Bronchial smooth muscle cell (primary cell): ENCODE measurements around the gene PNMA1. TPM values are rescaled to one million over a fixed set of nuclear protein-coding genes. Genes with fewer than 3 reads are reported as not detected.

Experiments used
- total RNA-seq: library from RNA; depleted of rRNA; stranded (reverse); fragments of >200 nt; gene quantifications from 2 replicates; pipeline ENCODE4 v1.2.1, GENCODE V29; 2014

Gene PNMA1, protein sequence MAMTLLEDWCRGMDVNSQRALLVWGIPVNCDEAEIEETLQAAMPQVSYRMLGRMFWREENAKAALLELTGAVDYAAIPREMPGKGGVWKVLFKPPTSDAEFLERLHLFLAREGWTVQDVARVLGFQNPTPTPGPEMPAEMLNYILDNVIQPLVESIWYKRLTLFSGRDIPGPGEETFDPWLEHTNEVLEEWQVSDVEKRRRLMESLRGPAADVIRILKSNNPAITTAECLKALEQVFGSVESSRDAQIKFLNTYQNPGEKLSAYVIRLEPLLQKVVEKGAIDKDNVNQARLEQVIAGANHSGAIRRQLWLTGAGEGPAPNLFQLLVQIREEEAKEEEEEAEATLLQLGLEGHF
- 9.2 and 13.7 TPM in 2 replicates for total RNA-seq

GRCh38 chr14:73713803-73714655 is at the start of gene PNMA1:
Gene PNMA1 (minus strand): TSS chr14:73714384. CDS start chr14:73713639, 745 bp downstream.

Other genes starting within 250 kb of the PNMA1 start
- gene RIOX1, start 223.5 kb downstream of the PNMA1 start, total RNA-seq: 9.5 and 10.8 TPM in 2 replicates
- gene ACOT1, start 177.2 kb downstream of the PNMA1 start, total RNA-seq: 2.7 and 6.0 TPM in 2 replicates
- under 0.01 and 0.09 TPM in 2 replicates for gene HEATR4, start 155.4 kb downstream of the PNMA1 start, total RNA-seq
- gene ACOT2, start 145.2 kb downstream of the PNMA1 start, total RNA-seq: 19.3 and 35.3 TPM in 2 replicates
- 0.26 and 0.32 TPM in 2 replicates for gene ACOT4, start 122.5 kb downstream of the PNMA1 start, total RNA-seq
- not detected in 2 replicates for gene ACOT6, start 101.9 kb downstream of the PNMA1 start, total RNA-seq
- 4.8 and 5.4 TPM in 2 replicates for gene DNAL1, start 69.4 kb downstream of the PNMA1 start, total RNA-seq
- gene PTGR2, start 137.4 kb upstream of the PNMA1 start, total RNA-seq: 5.7 and 5.9 TPM in 2 replicates
- gene ZNF410, start 172.5 kb upstream of the PNMA1 start, total RNA-seq: 49.4 and 53.0 TPM in 2 replicates
- gene FAM161B, start 235.7 kb upstream of the PNMA1 start, total RNA-seq: 2.4 and 3.3 TPM in 2 replicates
- 15.1 and 15.7 TPM in 2 replicates for gene COQ6, start 235.9 kb upstream of the PNMA1 start, total RNA-seq